GM12878 (cell line): ENCODE measurements around the gene CASTOR1. TPM values are rescaled to one million over a fixed set of nuclear protein-coding genes. Genes with fewer than 3 reads are reported as not detected.

Experiments used
- ATAC-seq: fragments of 200-7000 bp; cut with Tn5 transposase; 3 replicates; pipeline ENCODE4 v1.9.1; 2020; ENCODE audit warnings: mild to moderate bottlenecking, moderate library complexity
- BruUV-seq: library from RNA; stranded (reverse); fragments of 400-500 nt; replicated peaks from 2 replicates; lab custom pipeline; 2021; lab: Mats Ljungman, UMichigan
- CTCF ChIA-PET: fragments of 300-600 bp; sonication (Branson Sonifier 250); formaldehyde crosslinking; extraction: SDS; loops from one replicate; lab custom pipeline; 2021; ENCODE audit warnings: inconsistent platforms; lab: Yijun Ruan, JAX
- POLR2A ChIA-PET: fragments of 350-600 bp; formaldehyde crosslinking; extraction: SDS; loops from one replicate; lab custom pipeline; 2021; ENCODE audit warnings: inconsistent platforms; lab: Charles Lee
- RAD21 ChIA-PET: fragments of 300-600 bp; sonication (Branson Sonifier 250); formaldehyde crosslinking; loops from one replicate; lab custom pipeline; 2023; ENCODE audit warnings: antibody characterized with exemption; ENCODE audit not compliant: unreplicated experiment; lab: Charles Lee
- SMC1A ChIA-PET: fragments of 300-600 bp; sonication (Branson Sonifier 250); formaldehyde crosslinking; loops from one replicate; lab custom pipeline; 2023; ENCODE audit not compliant: unreplicated experiment, uncharacterized antibody; lab: Charles Lee
- DNase-seq: peaks from one replicate; pipeline ENCODE4 v3.0.0-alpha.2; 2011; ENCODE audit warnings: low read depth, low spot score
- FAIRE-seq: peaks from 3 replicates; lab custom pipeline; 2011; peaks lifted over from hg19 to GRCh38; lab: Jason Lieb, UNC
- H2AFZ ChIP-seq: 2 replicates; pipeline ENCODE4 v1.6.0; 2011; ENCODE audit warnings: low read depth, low read length, control low read depth; ENCODE audit not compliant: control insufficient read depth
- H3K27ac ChIP-seq: 2 replicates; pipeline ENCODE4 v1.5.1; 2011; ENCODE audit warnings: control low read depth; ENCODE audit not compliant: control insufficient read depth, insufficient read depth
- H3K27me3 ChIP-seq, 2 experiments: replicated peaks in 1 of 2; 2 replicates each; pipeline versions ENCODE4 v1.6.0 to v1.6.1; 2011; ENCODE audit warnings: low read length in 1 of 2; ENCODE audit not compliant: control insufficient read depth in 2 of 2, insufficient read depth in 2 of 2
- H3K36me3 ChIP-seq, 2 experiments: 2 replicates each; pipeline ENCODE4 v1.5.1; 2011; ENCODE audit warnings: low read length in 1 of 2; ENCODE audit not compliant: control insufficient read depth in 2 of 2, insufficient read depth in 2 of 2
- H3K4me1 ChIP-seq: 2 replicates; pipeline ENCODE4 v1.6.1; 2011; ENCODE audit warnings: mild to moderate bottlenecking, low read length, moderate library complexity, mixed read lengths; ENCODE audit not compliant: control insufficient read depth, insufficient read depth
- H3K4me2 ChIP-seq: 2 replicates; pipeline ENCODE4 v1.6.0; 2011; ENCODE audit warnings: control low read depth; ENCODE audit not compliant: control insufficient read depth, insufficient read depth
- H3K4me3 ChIP-seq: fragments of 200-600 bp; sonication (generic); 2 replicates; pipeline ENCODE4 v1.5.1; 2016
- H3K79me2 ChIP-seq: 2 replicates; pipeline ENCODE4 v1.6.0; 2011; ENCODE audit warnings: low read length; ENCODE audit not compliant: control insufficient read depth, insufficient read depth
- H3K9ac ChIP-seq: 2 replicates; pipeline ENCODE4 v1.8.0; 2011; ENCODE audit warnings: low read length, control low read depth, mixed read lengths; ENCODE audit not compliant: control insufficient read depth, insufficient read depth
- H3K9me3 ChIP-seq: replicated peaks from 3 replicates; pipeline ENCODE4 v1.5.1; 2011; ENCODE audit warnings: mild to moderate bottlenecking, low read length; ENCODE audit not compliant: control insufficient read depth, insufficient read depth
- H4K20me1 ChIP-seq: 2 replicates; pipeline ENCODE4 v1.6.0; 2011; ENCODE audit not compliant: control insufficient read depth, insufficient read depth
- BCLAF1 ChIP-seq: fragments of 450-650 bp; IDR thresholded peaks from 2 replicates; pipeline ENCODE4 v1.6.1; 2017; ENCODE audit warnings: antibody characterized with exemption, mild to moderate bottlenecking, moderate library complexity
- ETV6 ChIP-seq, 2 experiments: fragments of 450-650 bp in 1 of 2; IDR thresholded peaks in 1 of 2; conservative IDR thresholded peaks in 1 of 2; 2 replicates each; pipeline ENCODE4 v1.6.1; 2014; ENCODE audit warnings: antibody characterized with exemption in 1 of 2, borderline replicate concordance in 1 of 2, low read depth in 1 of 2, mild to moderate bottlenecking in 1 of 2, moderate library complexity in 1 of 2
- FOXK2 ChIP-seq: fragments of 450-650 bp; IDR thresholded peaks from 2 replicates; pipeline ENCODE4 v1.6.1; 2017; ENCODE audit warnings: mild to moderate bottlenecking, moderate library complexity
- IRF3 ChIP-seq: fragments of 450-650 bp; IDR thresholded peaks from 2 replicates; pipeline ENCODE4 v1.6.1; 2014; ENCODE audit warnings: mild to moderate bottlenecking
- IRF4 ChIP-seq: IDR thresholded peaks from 2 replicates; pipeline ENCODE4 v1.6.1; 2011; ENCODE audit warnings: low read depth, low read length
- MEF2B ChIP-seq: fragments of 450-650 bp; IDR thresholded peaks from 2 replicates; pipeline ENCODE4 v1.6.1; 2018; ENCODE audit warnings: mild to moderate bottlenecking, moderate library complexity; ENCODE audit not compliant: partially characterized antibody, poor library complexity, severe bottlenecking
- NFIC ChIP-seq: IDR thresholded peaks from 2 replicates; pipeline ENCODE4 v1.6.1; 2012; ENCODE audit warnings: low read depth, mild to moderate bottlenecking, inconsistent platforms, low read length, moderate library complexity
- NFYB ChIP-seq: IDR thresholded peaks from 2 replicates; pipeline ENCODE4 v1.6.1; 2011; ENCODE audit warnings: low read depth, mild to moderate bottlenecking, low read length, improper control_type of control experiment, moderate library complexity; ENCODE audit not compliant: insufficient read depth
- PBX3 ChIP-seq: IDR thresholded peaks from 2 replicates; pipeline ENCODE4 v1.6.1; 2011; ENCODE audit warnings: mild to moderate bottlenecking, low read depth, low read length, moderate library complexity; ENCODE audit not compliant: insufficient replicate concordance
- STAT1 ChIP-seq: fragments of 450-650 bp; conservative IDR thresholded peaks from 2 replicates; pipeline ENCODE4 v1.6.1; 2014; ENCODE audit warnings: antibody characterized with exemption, mild to moderate bottlenecking
- ZZZ3 ChIP-seq: IDR thresholded peaks from 2 replicates; pipeline ENCODE4 v1.6.1; 2011; ENCODE audit warnings: low read depth; ENCODE audit not compliant: control insufficient read depth, insufficient read length
- WGBS: methylation state at CpG from one replicate; pipeline ENCODE4 v1.1.6; 2016; ENCODE audit warnings: low lambda C conversion rate; ENCODE audit not compliant: insufficient replicate concordance, insufficient coverage; ENCODE audit errors: missing lambda C conversion rate; 5-methylcytosine and 5-hydroxymethylcytosine counted together
- in situ Hi-C: fragments of 300-500 bp; cut with MboI; formaldehyde crosslinking; loops from 9 replicates; pipeline ENCODE4 v1.14.3; 2018; ENCODE audit warnings: mixed read lengths
- intact Hi-C: fragments of 100-400 bp; cut with micrococcal nuclease; formaldehyde crosslinking; loops from one replicate; pipeline ENCODE4 v1.14.2; 2022; ENCODE audit not compliant: unreplicated experiment
- polyA plus RNA-seq, 11 experiments: library from polyadenylated mRNA; depleted of rRNA in 4 of 11; unstranded in 6 of 11; stranded (reverse) in 5 of 11; fragments of >200 nt; fragmentation: Nextera tagmentation in 4 of 11; fragmentation: Illumina TruSeq in 1 of 11; extraction: Ambion mirVana in 4 of 11; extraction: Trizol in 1 of 11; gene quantifications; 1 replicate in 1 of 11; 2 replicates in 10 of 11; pipeline versions ENCODE4 v1.2.1 to v1.2.3, GENCODE V29; 2011 to 2016; ENCODE audit warnings: inconsistent platforms in 2 of 11, missing spikeins in 2 of 11, low read depth in 1 of 11
- total RNA-seq, 4 experiments: library from RNA; depleted of rRNA in 3 of 4; stranded (reverse); fragments of >200 nt in 3 of 4; fragmentation: Illumina TruSeq in 1 of 4; extraction: Trizol in 1 of 4; gene quantifications; 2 replicates each; pipeline versions ENCODE4 v1.2.1 to v1.2.3, GENCODE V29; 2013 to 2021
- TF ChIP-seq, protein P1 (sequence below): fragments of 450-650 bp; formaldehyde crosslinking; IDR thresholded peaks from 2 replicates; pipeline ENCODE4 v1.5.0; 2022; ENCODE audit warnings: mild to moderate bottlenecking, missing genetic modification characterization

The CASTOR1 gene
- total and polyA plus RNA-seq, 10 of the 15 experiments (the other 5 are each of a cell fraction or from before 2014, with no cell fraction given): 0.31 to 9.1 (median 3.3) TPM

DNA sequence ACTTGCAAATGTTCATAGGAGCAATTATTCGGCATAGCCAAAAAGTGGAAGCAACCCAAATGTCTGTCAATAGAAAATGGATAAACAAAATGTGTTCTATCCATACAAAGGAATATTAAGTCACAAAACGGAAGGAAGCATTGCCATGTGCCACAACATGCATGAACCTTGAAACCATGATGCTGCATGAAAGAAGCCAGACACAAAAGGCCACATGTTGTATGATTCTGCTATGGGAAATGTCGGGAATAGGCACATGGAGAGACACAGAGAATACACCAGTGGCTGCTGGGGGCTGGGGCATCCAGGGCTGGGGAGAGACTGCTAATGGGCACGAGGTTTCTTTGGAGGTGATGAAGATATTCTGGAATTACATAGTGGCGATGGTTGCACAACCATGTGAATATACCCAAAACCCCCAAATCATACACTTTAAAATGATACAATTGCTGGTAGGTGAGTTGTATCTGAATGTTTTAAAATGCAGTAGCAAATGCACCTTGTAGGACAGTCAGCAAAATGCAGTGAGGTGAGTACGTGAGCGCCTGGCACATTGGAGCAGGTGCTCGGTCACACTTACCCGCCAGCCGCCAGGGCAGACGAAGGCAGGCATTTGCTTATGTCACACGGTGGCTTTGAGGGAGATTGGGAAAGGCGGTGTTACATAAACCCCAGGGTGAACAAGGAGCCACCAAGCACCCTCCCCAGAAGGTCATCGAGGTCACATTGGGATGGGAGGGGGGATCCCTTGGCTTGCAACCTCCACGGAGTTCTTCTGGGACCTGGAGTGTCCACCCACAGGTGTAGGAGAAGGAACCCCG is 16.3 kb downstream of the CASTOR1 start:
- Histone ChIP-seq H3K79me2 (no peaks in the 10 kb centered on the region; the same call in 1 of the 2 replicates), H3K9ac (no peak overlapping the region), H3K27ac (no peak overlapping the region), H3K4me2 (no peak overlapping the region), H4K20me1 (no peaks in the 10 kb centered on the region), H2AFZ (no peak overlapping the region), H3K4me1 (peaks cover 2% of the 10 kb centered on the region), H3K4me3 (no peak overlapping the region), H3K9me3 (no peaks in the 10 kb centered on the region), H3K27me3 (no peaks in the 10 kb centered on the region), H3K36me3 (no peaks in the 10 kb centered on the region)
- ChIA-PET POLR2A (no interaction called here), RAD21 (no interaction called here), SMC1A (no interaction called here), CTCF (no interaction called here)
- no peak for DNase-seq
- 79% methylated on average over 16 of the region's 16 CpGs for WGBS
- in situ Hi-C loops (no loop called here), intact Hi-C loops (no loop called here)
- BruUV-seq: no TSS peak
- ATAC-seq: no peak
- FAIRE-seq: no peak
- TF ChIP-seq NFIC (no peak), IRF4 (no peak), MEF2B (no peak), PBX3 (no peak), ETV6 (conservative IDR thresholded peaks at IDR 0.05 in 1 of 2, IDR thresholded peaks at IDR 0.05 in 1 of 2; ENCODE audit: borderline replicate concordance in 1 of 2, low read depth in 1 of 2) (no peak), FOXK2 (no peak), ZZZ3 (no peak), IRF3 (no peak), STAT1 (no peak), BCLAF1 (no peak), NFYB (no peak)
- TF ChIP-seq, protein P1, sequence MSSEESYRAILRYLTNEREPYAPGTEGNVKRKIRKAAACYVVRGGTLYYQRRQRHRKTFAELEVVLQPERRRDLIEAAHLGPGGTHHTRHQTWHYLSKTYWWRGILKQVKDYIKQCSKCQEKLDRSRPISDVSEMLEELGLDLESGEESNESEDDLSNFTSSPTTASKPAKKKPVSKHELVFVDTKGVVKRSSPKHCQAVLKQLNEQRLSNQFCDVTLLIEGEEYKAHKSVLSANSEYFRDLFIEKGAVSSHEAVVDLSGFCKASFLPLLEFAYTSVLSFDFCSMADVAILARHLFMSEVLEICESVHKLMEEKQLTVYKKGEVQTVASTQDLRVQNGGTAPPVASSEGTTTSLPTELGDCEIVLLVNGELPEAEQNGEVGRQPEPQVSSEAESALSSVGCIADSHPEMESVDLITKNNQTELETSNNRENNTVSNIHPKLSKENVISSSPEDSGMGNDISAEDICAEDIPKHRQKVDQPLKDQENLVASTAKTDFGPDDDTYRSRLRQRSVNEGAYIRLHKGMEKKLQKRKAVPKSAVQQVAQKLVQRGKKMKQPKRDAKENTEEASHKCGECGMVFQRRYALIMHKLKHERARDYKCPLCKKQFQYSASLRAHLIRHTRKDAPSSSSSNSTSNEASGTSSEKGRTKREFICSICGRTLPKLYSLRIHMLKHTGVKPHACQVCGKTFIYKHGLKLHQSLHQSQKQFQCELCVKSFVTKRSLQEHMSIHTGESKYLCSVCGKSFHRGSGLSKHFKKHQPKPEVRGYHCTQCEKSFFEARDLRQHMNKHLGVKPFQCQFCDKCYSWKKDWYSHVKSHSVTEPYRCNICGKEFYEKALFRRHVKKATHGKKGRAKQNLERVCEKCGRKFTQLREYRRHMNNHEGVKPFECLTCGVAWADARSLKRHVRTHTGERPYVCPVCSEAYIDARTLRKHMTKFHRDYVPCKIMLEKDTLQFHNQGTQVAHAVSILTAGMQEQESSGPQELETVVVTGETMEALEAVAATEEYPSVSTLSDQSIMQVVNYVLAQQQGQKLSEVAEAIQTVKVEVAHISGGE (CRISPR knock-in tag): no peak
